ENCODE measurements around the gene CRYZL1.

The CRYZL1 gene

DNA sequence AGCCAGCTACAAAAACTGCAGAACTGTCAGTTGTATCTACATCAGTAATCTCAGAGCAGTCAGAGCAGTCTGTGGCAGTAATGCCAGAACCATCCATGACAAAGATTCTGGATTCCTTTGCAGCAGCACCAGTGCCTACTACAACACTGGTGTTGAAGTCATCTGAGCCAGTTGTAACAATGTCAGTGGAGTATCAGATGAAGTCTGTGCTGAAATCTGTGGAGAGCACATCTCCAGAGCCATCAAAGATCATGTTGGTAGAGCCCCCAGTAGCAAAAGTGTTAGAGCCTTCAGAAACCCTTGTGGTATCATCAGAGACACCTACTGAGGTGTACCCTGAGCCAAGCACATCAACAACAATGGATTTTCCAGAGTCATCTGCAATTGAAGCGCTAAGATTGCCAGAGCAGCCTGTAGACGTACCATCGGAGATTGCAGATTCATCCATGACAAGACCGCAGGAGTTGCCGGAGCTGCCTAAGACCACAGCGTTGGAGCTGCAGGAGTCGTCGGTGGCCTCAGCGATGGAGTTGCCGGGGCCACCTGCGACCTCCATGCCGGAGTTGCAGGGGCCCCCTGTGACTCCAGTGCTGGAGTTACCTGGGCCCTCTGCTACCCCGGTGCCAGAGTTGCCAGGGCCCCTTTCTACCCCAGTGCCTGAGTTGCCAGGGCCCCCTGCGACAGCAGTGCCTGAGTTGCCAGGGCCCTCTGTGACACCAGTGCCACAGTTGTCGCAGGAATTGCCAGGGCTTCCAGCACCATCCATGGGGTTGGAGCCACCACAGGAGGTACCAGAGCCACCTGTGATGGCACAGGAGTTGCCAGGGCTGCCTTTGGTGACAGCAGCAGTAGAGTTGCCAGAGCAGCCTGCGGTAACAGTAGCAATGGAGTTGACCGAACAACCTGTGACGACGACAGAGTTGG is 91.4 kb downstream of the CRYZL1 start:
- TF ChIP-seq ZNF565 (CRISPR knock-in tag; conservative IDR thresholded peaks at IDR 0.05; ENCODE audit: low read depth), result no peak
- ATAC-seq, result no peak

DNA sequence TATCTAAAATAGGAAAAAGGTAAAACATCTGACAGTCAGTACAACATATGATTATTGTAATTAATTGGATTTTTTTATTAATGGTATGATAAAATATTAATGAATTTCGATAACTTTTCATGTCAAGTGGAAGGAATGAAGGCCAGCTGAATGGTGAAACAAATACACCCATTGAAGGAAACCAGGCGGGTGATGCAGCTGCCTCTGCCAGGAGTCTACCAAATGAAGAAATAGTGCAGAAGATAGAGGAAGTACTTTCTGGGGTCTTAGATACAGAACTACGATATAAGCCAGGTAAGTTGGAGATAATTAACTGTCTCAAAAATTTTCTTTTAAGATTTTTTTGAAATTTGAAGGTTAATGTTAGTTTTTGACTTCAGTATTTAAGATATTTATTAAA is 95.5 kb downstream of the CRYZL1 start:
- ATAC-seq, result no peak
- TF ChIP-seq ISL1 (CRISPR knock-in tag; IDR thresholded peaks at IDR 0.05) (no peak), RARB (CRISPR knock-in tag; IDR thresholded peaks at IDR 0.05) (no peak), GLIS3 (CRISPR knock-in tag; IDR thresholded peaks at IDR 0.05) (no peak), ZNF70 (CRISPR knock-in tag; IDR thresholded peaks at IDR 0.05) (no peak), SNAI2 (CRISPR knock-in tag; IDR thresholded peaks at IDR 0.05) (no peak), PPARA (CRISPR knock-in tag; IDR thresholded peaks at IDR 0.05; ENCODE audit: borderline replicate concordance) (no peak), ESRRG (CRISPR knock-in tag; IDR thresholded peaks at IDR 0.05) (no peak), ZNF565 (CRISPR knock-in tag; conservative IDR thresholded peaks at IDR 0.05; ENCODE audit: low read depth) (no peak), OSR1 (CRISPR knock-in tag; IDR thresholded peaks at IDR 0.05) (no peak), TCF4 (CRISPR knock-in tag; IDR thresholded peaks at IDR 0.05; ENCODE audit: borderline replicate concordance) (no peak), ZC3H10 (CRISPR knock-in tag; IDR thresholded peaks at IDR 0.05) (no peak), CSDC2 (CRISPR knock-in tag; IDR thresholded peaks at IDR 0.05) (no peak), BACH2 (CRISPR knock-in tag; IDR thresholded peaks at IDR 0.05; ENCODE audit: borderline replicate concordance) (no peak), ZFP30 (CRISPR knock-in tag; IDR thresholded peaks at IDR 0.05) (no peak), ZNF8 (CRISPR knock-in tag; IDR thresholded peaks at IDR 0.05) (no peak)
- TF ChIP-seq, protein P1, sequence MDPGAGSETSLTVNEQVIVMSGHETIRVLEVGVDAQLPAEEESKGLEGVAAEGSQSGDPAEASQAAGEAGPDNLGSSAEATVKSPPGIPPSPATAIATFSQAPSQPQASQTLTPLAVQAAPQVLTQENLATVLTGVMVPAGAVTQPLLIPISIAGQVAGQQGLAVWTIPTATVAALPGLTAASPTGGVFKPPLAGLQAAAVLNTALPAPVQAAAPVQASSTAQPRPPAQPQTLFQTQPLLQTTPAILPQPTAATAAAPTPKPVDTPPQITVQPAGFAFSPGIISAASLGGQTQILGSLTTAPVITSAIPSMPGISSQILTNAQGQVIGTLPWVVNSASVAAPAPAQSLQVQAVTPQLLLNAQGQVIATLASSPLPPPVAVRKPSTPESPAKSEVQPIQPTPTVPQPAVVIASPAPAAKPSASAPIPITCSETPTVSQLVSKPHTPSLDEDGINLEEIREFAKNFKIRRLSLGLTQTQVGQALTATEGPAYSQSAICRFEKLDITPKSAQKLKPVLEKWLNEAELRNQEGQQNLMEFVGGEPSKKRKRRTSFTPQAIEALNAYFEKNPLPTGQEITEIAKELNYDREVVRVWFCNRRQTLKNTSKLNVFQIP (CRISPR knock-in tag; IDR thresholded peaks at IDR 0.05; ENCODE audit: borderline replicate concordance, low read depth), result no peak
- TF ChIP-seq, protein P2, sequence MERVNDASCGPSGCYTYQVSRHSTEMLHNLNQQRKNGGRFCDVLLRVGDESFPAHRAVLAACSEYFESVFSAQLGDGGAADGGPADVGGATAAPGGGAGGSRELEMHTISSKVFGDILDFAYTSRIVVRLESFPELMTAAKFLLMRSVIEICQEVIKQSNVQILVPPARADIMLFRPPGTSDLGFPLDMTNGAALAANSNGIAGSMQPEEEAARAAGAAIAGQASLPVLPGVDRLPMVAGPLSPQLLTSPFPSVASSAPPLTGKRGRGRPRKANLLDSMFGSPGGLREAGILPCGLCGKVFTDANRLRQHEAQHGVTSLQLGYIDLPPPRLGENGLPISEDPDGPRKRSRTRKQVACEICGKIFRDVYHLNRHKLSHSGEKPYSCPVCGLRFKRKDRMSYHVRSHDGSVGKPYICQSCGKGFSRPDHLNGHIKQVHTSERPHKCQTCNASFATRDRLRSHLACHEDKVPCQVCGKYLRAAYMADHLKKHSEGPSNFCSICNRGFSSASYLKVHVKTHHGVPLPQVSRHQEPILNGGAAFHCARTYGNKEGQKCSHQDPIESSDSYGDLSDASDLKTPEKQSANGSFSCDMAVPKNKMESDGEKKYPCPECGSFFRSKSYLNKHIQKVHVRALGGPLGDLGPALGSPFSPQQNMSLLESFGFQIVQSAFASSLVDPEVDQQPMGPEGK (CRISPR knock-in tag; IDR thresholded peaks at IDR 0.05; ENCODE audit: borderline replicate concordance), result no peak
- TF ChIP-seq, protein P3, sequence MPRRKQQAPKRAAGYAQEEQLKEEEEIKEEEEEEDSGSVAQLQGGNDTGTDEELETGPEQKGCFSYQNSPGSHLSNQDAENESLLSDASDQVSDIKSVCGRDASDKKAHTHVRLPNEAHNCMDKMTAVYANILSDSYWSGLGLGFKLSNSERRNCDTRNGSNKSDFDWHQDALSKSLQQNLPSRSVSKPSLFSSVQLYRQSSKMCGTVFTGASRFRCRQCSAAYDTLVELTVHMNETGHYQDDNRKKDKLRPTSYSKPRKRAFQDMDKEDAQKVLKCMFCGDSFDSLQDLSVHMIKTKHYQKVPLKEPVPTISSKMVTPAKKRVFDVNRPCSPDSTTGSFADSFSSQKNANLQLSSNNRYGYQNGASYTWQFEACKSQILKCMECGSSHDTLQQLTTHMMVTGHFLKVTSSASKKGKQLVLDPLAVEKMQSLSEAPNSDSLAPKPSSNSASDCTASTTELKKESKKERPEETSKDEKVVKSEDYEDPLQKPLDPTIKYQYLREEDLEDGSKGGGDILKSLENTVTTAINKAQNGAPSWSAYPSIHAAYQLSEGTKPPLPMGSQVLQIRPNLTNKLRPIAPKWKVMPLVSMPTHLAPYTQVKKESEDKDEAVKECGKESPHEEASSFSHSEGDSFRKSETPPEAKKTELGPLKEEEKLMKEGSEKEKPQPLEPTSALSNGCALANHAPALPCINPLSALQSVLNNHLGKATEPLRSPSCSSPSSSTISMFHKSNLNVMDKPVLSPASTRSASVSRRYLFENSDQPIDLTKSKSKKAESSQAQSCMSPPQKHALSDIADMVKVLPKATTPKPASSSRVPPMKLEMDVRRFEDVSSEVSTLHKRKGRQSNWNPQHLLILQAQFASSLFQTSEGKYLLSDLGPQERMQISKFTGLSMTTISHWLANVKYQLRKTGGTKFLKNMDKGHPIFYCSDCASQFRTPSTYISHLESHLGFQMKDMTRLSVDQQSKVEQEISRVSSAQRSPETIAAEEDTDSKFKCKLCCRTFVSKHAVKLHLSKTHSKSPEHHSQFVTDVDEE (CRISPR knock-in tag; IDR thresholded peaks at IDR 0.05), result no peak

DNA sequence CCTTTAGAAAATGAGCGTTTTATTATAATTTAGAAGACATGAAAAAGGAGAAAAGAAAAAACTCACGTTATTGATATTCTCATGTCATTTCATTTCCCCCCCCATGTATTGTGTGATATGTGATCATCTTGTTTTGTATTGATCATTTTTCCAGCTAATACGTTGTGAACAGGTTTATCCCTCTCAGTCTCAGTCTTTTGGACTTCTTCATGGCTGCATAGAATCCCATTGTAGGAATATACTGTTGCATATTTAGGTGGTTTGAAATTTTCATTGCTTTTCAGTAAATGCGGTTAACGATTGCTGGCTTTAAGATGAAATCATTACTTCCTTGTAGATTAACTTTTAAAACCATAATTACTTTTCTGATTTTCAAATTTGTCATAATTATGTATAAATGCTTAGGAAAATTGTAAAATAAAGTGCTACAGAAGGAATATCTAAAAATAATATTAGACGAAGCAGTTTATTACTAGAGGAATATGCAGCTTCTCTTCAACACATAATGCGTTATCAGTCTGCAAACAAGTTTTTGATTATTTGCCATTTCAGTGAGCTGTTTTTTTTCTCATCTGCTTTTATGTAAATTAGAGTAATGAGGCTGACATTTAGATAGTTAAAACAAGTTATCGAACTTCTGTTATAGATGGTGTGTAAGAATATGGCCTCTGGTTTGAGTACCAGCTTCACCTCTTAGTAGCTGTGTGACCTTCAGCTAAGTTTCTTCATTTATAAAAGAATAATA is 96.9 kb downstream of the CRYZL1 start:
- TF ChIP-seq ZFP3 (CRISPR knock-in tag; IDR thresholded peaks at IDR 0.05), result no peak
- no peak for ATAC-seq

DNA sequence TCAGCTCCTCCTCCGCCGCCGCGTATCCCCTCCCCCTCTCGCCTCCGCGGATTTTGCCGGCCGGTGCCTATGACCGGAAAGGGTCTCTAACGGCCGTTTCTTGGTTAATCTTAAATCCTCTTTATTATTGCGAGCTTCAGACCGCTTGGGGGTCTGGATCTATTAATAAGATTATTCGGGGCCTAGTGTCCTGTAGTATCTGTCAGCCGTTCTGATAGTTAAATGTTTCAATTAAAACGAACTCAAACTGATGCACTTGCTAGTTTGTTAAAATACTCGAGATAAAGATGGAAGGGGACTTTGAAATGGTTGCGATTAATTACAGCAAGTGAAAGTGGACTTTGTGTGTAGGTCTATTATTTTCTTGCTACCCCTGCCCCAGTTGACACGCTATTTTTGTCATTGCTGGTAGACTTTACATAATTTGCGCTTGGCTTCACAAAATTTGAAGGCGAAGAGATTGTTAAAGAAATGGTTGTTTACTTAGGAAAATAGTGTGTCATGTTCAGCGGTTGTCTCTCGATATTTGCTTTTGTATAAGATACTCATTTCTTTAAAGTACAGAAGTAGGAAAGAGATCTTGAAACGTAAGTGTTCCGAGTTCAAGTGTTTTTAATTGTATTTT is 97.9 kb downstream of the CRYZL1 start:
- no peak for TF ChIP-seq TOX (CRISPR knock-in tag; IDR thresholded peaks at IDR 0.05; ENCODE audit: borderline replicate concordance)
- TF ChIP-seq, protein P4, sequence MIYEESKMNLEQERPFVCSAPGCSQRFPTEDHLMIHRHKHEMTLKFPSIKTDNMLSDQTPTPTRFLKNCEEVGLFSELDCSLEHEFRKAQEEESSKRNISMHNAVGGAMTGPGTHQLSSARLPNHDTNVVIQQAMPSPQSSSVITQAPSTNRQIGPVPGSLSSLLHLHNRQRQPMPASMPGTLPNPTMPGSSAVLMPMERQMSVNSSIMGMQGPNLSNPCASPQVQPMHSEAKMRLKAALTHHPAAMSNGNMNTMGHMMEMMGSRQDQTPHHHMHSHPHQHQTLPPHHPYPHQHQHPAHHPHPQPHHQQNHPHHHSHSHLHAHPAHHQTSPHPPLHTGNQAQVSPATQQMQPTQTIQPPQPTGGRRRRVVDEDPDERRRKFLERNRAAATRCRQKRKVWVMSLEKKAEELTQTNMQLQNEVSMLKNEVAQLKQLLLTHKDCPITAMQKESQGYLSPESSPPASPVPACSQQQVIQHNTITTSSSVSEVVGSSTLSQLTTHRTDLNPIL (CRISPR knock-in tag; IDR thresholded peaks at IDR 0.05; ENCODE audit: low read depth), result no peak
- no peak for TF ChIP-seq OSR1 (CRISPR knock-in tag; IDR thresholded peaks at IDR 0.05)
- TF ChIP-seq, protein P1 (CRISPR knock-in tag; IDR thresholded peaks at IDR 0.05; ENCODE audit: borderline replicate concordance, low read depth), result no peak
- TF ChIP-seq ZFP30 (CRISPR knock-in tag; IDR thresholded peaks at IDR 0.05), result no peak
- TF ChIP-seq ZNF565 (CRISPR knock-in tag; conservative IDR thresholded peaks at IDR 0.05; ENCODE audit: low read depth), result no peak
- no peak for TF ChIP-seq ZNF70 (CRISPR knock-in tag; IDR thresholded peaks at IDR 0.05)
- TF ChIP-seq ESRRG (CRISPR knock-in tag; IDR thresholded peaks at IDR 0.05), result no peak
- TF ChIP-seq BACH2 (CRISPR knock-in tag; IDR thresholded peaks at IDR 0.05; ENCODE audit: borderline replicate concordance), result no peak
- TF ChIP-seq ZFP3 (CRISPR knock-in tag; IDR thresholded peaks at IDR 0.05), result no peak
- TF ChIP-seq SNAI2 (CRISPR knock-in tag; IDR thresholded peaks at IDR 0.05), result no peak
- TF ChIP-seq, protein P5, sequence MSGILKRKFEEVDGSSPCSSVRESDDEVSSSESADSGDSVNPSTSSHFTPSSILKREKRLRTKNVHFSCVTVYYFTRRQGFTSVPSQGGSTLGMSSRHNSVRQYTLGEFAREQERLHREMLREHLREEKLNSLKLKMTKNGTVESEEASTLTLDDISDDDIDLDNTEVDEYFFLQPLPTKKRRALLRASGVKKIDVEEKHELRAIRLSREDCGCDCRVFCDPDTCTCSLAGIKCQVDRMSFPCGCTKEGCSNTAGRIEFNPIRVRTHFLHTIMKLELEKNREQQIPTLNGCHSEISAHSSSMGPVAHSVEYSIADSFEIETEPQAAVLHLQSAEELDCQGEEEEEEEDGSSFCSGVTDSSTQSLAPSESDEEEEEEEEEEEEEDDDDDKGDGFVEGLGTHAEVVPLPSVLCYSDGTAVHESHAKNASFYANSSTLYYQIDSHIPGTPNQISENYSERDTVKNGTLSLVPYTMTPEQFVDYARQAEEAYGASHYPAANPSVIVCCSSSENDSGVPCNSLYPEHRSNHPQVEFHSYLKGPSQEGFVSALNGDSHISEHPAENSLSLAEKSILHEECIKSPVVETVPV (CRISPR knock-in tag; IDR thresholded peaks at IDR 0.05), result no peak
- TF ChIP-seq ZC3H10 (CRISPR knock-in tag; IDR thresholded peaks at IDR 0.05), result no peak
- ATAC-seq, result peak; percentile 26; the same call in 2 of the 3 replicates
